Measurements from ENCODE around the gene EP400.

Gene EP400

GRCh38 chr12:132061641-132062430 lies 112.1 kb downstream of the EP400 start:
- in situ Hi-C loops (cut with MboI; ENCODE audit: low sequenced_read_pairs), result no loop called here

- in situ Hi-C loops (cut with MboI; ENCODE audit: low sequenced_read_pairs), result no loop called here
These were observed 112.7 kb downstream of the EP400 start for GRCh38 chr12:132062481-132062880.

GRCh38 chr12:132063491-132063890 lies 113.7 kb downstream of the EP400 start:
- in situ Hi-C loops (cut with MboI; ENCODE audit: low sequenced_read_pairs), result no loop called here

GRCh38 chr12:132064631-132065030 lies 114.9 kb downstream of the EP400 start:
- in situ Hi-C loops (cut with MboI; ENCODE audit: low sequenced_read_pairs), result no loop called here

- in situ Hi-C loops (cut with MboI; ENCODE audit: low sequenced_read_pairs), result no loop called here
These were observed 115.5 kb downstream of the EP400 start for GRCh38 chr12:132065203-132065602.

- in situ Hi-C loops (cut with MboI; ENCODE audit: low sequenced_read_pairs), result no loop called here
These were observed 116.0 kb downstream of the EP400 start for GRCh38 chr12:132065609-132066344.

GRCh38 chr12:132066345-132066685 lies 116.6 kb downstream of the EP400 start:
- in situ Hi-C loops (cut with MboI; ENCODE audit: low sequenced_read_pairs), result no loop called here

GRCh38 chr12:132066749-132067148 lies 117.0 kb downstream of the EP400 start:
- in situ Hi-C loops (cut with MboI; ENCODE audit: low sequenced_read_pairs), result no loop called here

- in situ Hi-C loops (cut with MboI; ENCODE audit: low sequenced_read_pairs), result no loop called here
These were observed 117.4 kb downstream of the EP400 start for GRCh38 chr12:132067182-132067581.

GRCh38 chr12:132068250-132068649 lies 118.5 kb downstream of the EP400 start:
- in situ Hi-C loops (cut with MboI; ENCODE audit: low sequenced_read_pairs), result no loop called here

GRCh38 chr12:132069336-132069985 lies 119.7 kb downstream of the EP400 start:
- in situ Hi-C loops (cut with MboI; ENCODE audit: low sequenced_read_pairs), result no loop called here

GRCh38 chr12:132070298-132070697 lies 120.6 kb downstream of the EP400 start:
- in situ Hi-C loops (cut with MboI; ENCODE audit: low sequenced_read_pairs), result no loop called here

- in situ Hi-C loops (cut with MboI; ENCODE audit: low sequenced_read_pairs), result no loop called here
These were observed 121.5 kb downstream of the EP400 start for GRCh38 chr12:132071040-132071810.

GRCh38 chr12:132071830-132072384 lies 122.2 kb downstream of the EP400 start:
- in situ Hi-C loops (cut with MboI; ENCODE audit: low sequenced_read_pairs), result no loop called here

GRCh38 chr12:132074216-132074615 lies 124.5 kb downstream of the EP400 start:
- in situ Hi-C loops (cut with MboI; ENCODE audit: low sequenced_read_pairs), result no loop called here

GRCh38 chr12:132075026-132075713 lies 125.4 kb downstream of the EP400 start:
- in situ Hi-C loops (cut with MboI; ENCODE audit: low sequenced_read_pairs), result no loop called here

- in situ Hi-C loops (cut with MboI; ENCODE audit: low sequenced_read_pairs), result no loop called here
These were observed 126.2 kb downstream of the EP400 start for GRCh38 chr12:132075714-132076553.

GRCh38 chr12:132076711-132077110 lies 127.0 kb downstream of the EP400 start:
- in situ Hi-C loops (cut with MboI; ENCODE audit: low sequenced_read_pairs), result no loop called here

Measured in HL-60/S4 treated with retinoic acid at 250 ng/mL for 4 days and 3 days (cell line).